Measurements from ENCODE around the gene REEP1.
"Not testable (repeated sequence)": the region's sequence is repeated elsewhere in the genome, so short reads cannot be mapped to it uniquely, and the experiment has no call there.

Gene REEP1

DNA sequence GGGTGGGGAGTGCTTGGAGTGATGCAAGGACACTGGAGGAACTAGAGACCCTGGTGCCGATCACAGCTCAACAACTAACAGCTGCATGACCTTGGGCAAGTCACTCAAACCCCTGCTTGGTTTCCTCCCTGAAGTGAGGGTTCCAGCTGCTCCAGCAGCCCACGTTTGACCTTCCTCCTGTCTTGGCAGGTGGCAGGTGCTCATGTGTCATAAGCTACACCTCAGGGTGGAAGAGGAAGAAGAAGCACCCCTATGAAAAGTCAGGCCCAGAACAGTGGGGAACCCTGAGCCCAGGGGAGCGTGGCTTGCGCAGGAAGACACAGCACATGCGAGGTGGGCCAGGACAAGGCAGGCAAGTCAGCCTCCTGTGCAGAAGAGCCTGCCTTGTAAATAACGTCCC, 95.8 kb downstream of the REEP1 start:
- DNase-seq = no peak

DNA sequence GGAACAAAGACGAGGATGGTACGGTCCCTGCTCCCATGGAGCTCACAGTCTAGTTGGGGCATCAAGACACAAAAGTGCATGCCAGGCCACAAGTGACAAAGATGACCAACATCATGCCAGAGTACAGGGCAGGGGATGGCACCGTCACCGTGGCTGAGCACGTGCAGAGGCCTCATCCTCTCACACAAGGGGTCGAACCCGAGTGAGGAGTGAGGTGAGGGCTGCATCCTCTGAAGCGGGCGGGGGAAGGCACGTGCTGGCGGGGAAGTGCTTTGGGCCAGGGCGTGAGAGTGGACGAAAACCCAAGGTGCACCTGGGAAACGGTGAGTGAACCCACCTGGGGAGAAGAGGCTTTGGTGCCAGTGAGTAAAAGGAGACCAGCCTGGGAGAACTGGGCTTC, 97.2 kb downstream of the REEP1 start:
- no peak for DNase-seq

DNA sequence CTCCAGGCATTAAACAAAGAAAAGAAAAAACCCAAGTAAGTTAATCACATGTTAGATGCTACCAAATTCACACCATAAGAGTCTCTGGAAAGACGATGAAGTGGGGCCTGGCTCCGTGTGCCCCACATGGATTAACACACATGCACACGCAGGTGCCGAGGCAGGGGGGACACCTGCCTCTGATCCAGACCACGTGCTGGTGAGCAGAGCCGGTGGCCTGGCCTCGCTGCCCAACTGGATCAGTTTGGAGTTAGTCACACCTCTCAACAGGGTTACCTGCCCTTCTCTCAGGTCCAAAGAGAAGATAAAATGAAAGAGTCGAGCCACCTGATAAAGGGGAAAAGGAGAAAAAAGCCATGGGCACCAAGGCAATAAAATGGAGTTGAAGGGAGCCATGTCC, 97.7 kb downstream of the REEP1 start:
- DNase-seq = no peak

DNA sequence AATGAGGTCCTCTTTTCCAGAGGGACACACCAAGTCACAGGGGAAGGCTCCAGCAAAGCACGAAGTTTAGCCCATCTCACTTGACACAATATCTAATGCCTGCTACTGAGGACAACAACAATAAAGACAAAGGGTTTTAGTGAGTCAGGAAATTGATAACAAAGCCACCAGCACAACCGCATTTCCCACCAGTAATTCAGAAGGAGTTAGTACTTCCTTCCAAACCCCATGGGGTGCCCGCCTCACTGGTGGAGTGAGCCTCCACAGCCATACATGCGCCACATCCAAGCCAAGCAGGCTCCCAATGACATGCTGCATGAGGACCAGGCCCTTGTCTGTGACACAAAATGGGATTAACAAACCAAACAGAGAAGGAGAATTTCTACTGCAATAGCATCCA, 98.1 kb downstream of the REEP1 start:
- no peak for DNase-seq

DNA sequence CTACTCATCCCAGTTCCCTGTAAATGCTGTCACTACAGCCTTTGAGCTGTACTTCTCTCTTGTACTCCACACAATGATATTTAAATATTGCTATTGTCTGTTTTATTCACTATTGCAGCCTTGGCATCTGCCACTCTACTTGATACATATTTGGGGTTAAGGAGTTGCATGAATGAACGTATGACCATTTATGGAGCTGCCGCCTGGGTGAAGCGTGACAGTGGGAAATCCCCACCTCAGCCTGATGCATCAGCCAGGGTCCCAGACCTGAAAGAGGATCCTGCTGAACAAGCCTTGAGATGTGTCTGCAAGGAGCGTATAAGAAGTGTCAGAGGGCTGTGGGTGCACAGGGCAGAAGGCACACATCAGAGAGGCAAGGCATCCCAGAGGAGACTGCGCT, 99.1 kb downstream of the REEP1 start:
- peak; percentile 27 for DNase-seq

DNA sequence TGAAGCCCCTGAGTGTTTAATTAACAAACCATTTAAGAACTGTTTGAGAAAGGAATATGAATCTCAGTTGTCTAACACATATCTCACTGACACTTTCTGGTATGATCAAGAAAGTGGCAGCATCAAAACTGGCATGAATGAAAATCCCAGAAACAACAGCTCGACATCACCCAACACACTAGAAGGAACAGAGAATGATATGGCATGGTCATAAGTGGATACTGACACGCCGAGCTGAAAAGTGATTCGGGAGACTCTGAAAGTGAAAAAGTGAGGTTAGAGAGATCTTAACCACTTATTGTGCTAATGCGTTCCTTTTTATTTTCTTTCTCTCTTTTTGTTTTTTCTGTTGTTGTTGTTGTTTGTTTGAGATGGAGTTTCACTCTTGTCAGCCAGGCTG, 100.3 kb downstream of the REEP1 start:
- DNase-seq = no peak

DNA sequence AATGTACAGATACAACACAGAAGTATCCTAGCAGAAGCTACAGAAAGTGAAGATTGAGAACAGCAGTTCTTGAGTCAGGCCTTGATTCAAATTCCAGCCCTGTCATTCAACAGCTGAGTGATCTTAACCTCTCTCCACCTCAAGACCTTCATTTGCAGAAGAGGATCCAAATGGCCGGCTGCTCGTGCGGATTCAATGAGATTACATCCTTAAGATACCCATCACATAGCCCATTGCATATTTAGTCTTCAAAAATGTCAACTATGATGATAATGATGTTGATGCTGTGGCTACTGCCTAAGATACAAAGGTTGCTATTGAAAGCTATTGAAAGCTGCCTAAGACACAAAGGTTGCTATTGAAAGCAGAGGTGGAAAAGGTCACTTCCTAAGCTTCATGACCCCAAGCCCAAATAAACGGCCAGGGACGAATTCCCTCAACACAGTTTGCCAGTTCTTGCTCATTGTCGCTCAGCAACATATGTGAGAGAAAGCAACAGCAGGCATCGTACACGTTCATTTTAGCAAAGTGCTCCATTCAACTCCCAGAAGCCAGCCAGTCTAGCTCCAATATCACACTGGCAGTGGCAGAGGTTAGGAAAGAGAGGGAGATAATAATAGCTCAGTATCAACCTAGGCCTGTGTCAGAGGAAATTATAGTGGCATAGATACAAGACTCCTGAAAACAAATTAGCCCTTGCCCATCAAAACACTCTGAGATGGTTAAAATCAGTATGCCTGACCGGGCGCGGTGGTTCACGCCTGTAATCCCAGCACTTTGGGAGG, 102.0 kb downstream of the REEP1 start:
- no peak for DNase-seq

DNA sequence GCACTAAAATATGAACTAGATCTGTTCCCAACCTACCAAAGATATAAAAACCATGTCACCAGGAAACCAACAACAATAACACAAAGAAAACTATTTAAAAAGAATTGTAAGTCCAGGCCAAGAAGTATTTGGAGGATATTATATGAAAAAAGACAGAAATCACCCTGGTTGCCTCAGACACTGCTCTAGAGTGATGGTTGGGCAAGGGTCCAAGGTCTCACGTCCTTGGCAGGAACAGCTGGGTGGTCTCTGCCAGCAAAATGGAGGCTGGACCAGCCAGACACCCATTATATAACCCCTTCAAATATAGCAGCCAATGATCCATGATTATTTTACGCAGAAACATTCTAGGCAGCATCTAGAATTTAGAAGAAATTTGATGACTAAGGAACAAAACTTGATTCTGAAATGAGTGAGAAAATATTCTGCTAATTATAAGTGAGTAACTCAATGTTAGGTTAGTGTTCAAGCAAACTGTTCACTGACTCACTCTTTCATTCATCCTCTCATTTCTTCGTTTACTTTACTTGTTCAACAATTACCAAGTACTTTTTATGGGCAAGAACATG, 102.8 kb downstream of the REEP1 start:
- no peak for DNase-seq

DNA sequence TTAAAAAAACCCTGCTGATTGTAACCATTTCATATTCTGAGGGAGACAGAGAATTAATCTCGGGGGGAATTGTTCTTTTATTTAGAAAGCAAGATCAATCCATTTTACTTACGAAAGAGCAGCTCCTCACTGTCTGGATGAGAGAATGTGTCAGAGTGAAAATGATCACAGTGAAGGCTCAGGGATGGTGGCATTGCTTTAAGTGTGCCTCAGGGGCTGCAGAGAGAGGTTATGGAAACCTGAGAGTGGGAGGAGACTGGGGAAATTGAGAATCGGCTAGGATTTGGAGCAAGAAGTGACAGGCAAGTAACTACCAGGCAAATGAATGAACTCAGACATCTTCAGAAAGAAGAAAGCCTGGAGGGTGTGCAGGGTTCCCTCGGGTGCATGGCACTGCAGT, 104.0 kb downstream of the REEP1 start:
- DNase-seq = no peak

DNA sequence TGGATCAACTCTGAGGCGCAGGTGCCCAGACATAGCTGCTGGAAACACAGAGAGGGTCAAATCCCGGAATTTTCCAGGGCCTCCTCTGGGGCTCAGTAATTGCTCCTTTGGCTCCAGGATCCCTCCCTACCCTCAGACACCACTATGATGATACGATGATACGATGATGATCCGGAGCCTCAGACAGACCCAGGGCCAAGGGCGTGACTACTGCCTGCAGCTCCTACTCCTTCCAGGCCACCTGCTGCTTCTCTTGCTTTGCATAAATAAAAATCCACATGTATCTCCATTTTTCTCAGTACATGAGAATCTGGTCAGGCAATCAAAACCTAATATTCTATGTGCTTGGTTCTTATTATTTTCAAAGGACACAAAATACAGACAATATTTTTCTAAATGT, 104.5 kb downstream of the REEP1 start:
- no peak for DNase-seq

DNA sequence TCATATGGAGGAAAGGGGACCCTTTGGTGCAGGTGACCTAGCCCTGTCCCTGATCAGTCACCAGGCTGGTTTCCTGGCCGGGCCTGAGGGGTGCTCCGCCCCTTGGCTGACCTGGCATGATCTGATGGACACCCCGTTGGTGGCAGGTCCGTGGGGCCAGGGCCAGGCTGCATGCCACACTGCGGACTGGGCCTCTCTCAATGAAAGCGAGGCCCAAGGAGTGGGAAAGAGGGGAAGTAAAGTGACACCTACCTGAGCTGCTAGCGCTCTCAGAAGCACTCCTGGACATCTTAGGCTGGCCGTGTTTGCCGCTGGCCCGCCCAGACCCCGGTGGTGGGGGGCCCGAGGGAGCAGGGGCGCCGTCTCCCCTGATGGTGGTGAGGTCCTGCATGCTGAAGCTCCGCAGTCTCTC, 105.0 kb downstream of the REEP1 start:
- DNase-seq = no peak

DNA sequence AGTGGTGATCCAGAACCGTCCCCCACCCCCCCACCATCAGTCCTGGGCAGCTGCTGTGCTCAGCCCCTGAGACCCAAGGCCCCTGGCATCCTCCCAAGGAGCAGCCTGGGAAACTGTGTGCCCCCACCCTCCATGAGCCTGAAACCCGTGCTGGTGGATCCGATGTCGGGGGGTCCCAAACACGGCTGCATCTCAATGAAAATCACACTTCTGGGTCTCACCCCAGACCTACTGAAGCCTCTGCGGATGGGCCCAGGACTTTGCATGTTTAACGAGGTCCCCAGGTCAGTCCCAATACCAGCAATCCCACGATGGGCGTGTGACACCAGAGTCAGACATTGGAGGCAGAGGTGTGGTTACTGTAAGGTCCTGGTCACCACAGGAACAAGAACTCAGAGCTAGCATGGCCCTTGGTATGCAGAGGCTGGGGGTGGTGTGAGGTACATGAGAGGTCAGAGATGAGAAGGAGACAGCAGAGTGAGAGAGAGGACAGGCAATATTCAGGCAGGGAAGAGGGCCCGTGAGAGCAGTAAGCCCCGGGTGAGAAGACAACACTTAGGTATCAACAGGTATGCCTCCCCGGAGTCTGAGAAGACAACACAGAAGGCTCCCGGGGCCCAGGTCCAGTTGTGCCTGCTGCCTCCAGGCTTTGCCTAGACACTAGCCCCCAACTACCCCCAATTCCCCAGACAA, 105.6 kb downstream of the REEP1 start:
- DNase-seq = no peak

DNA sequence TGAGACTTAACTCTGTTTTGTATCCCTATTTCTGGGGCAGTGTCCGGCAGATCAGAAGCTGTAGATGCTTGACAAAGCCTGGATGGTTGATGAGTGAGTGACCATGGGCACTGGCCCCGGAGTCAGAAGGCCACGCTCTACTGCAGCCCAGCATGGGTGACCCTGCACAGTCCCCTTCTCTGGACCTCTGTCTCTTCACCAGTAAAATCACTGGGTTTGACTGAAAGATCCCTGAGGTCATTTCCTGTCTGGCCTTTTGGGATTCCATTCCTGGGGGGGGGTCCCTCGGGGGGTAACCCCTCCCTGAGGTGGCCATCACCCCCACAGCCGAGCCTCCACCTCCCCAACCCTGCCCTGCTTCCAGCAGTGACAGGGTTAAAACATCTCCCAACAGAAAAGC, 106.5 kb downstream of the REEP1 start:
- DNase-seq = no peak

DNA sequence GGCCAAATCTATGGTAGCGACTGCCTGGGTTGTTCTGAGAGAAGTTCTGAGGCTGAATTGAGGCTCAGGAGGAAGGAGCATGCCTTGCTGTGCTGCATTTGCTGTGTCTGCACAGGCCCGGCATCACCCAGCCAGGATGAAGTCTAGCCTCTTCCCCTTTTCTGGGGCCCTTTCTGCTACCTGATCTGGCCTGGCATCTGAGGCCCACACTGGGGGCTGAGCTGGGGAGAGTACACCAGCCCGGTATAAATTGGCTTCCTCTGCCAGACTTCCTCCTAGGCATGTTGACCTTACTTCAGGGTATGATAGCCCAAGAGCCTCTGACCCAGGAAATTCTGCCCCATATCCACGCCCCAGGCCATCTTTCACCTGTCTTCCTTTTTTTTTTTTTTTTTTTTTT, 108.2 kb downstream of the REEP1 start:
- DNase-seq = no peak

DNA sequence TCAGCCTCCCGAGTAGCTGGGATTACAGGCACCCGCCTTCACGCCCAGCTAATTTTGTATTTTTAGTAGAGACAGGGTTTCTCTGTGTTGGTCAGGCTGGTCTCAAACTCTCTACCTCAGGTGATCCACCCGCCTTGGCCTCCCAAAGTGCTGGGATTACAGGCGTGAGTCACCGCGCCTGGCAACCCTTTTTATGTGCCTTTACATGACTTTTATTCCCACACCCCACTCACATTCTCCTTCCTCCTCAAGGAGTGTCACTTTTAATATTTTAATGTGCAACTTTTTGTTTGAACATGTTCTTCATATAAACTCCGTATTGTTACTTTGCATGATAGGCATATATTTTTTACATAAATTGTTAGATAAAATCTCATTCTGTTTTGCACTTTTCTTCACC, 108.9 kb downstream of the REEP1 start:
- DNase-seq = not testable (repeated sequence)

DNA sequence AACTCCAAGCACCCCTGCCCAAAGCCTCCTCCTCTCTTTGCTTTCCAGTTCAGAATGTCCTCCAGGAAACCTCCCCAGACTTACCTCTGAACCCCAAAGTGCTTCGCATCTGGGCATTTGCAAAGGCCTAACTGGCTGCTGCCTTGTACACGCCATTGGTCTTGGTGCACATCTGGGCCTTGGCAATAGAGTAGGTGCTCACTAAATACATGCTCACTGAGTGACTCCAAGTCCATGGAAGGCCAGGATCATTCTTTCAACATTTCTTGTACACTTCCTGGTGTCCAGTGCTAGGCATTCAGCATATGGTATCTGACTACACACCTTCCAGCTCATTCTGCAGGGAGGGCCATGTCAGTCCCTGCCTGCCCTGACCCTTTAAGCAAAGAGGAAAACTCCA, 109.7 kb downstream of the REEP1 start:
- DNase-seq = no peak

DNA sequence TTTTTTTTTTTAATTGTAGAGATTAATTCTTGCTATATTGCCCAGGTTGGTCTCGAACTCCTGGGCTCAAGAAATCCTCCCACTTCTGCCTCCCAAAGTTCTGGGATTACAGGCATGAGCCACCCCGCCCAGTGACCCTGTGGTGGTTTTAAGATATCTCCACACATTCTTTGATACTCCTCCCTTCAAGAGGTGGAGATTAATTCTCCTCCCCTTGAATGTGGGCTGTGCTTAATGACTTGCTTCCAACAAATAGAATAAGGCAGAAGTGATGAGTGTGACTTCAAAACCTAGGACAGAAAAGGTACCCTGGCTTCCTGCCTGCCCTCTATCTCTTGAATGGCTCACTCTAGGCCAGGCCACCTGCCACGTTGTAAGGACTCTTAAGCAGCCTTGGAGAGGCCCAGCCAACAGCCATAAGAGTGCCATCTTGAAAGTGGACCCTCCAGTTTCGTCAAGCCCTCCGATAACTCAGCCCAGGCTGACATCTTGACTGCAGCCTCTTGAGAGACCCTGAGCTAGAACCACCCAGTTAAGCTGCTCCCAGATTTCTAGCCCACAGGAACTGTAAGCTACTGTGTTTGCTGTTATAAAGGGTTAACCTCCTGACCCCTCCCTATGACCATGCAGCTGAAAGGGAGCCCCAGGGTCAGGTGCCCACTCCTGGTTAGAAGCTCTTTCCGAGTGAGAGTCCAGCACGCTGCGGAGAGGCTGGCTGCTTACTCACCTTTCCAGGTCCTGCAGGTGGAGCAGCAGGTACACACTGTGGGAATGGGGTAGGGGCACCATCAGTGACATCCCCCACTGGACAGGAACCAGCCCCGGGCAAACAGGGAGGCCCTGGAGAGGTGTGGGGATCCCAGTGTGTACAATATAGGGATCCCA, 110.5 kb downstream of the REEP1 start:
- DNase-seq = no peak

DNA sequence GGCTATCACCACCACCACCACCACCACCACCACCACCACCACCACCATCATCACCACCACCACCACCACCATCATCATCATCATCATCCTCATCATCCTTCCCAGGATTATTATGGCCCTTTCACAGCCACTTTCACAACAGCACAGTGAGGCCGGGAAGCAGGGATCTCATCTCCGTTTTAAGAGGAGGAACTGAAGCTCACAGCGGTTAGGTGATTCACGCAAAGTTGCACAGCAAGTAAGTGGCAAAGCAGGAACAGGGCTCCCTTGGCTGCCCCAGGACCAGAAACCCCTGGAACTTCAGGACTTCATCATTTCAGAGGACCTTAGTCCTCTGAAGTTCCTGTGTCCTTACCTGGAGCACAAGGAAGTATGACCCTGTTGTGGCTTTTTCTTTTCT, 111.4 kb downstream of the REEP1 start:
- DNase-seq = no peak

DNA sequence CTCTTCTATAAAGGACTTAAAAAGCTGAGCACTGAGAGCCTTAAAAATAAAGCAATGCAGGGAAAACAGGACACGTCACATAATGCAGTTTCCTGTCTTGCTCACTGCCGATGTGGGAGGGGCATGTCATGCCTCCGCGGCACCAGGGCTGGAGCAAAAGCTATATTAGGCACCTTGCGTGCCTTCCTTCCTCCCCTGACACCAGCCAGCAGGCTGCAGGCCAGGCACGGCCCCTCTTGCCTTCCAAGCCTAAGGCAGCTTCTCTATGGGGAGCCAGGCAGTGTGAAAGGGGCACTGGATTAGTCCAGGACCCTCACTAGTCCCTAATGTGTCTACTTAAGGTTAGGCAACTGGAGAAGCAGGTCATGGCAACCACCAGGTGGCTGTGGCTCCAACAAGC, 111.8 kb downstream of the REEP1 start:
- peak; percentile 42 for DNase-seq

DNA sequence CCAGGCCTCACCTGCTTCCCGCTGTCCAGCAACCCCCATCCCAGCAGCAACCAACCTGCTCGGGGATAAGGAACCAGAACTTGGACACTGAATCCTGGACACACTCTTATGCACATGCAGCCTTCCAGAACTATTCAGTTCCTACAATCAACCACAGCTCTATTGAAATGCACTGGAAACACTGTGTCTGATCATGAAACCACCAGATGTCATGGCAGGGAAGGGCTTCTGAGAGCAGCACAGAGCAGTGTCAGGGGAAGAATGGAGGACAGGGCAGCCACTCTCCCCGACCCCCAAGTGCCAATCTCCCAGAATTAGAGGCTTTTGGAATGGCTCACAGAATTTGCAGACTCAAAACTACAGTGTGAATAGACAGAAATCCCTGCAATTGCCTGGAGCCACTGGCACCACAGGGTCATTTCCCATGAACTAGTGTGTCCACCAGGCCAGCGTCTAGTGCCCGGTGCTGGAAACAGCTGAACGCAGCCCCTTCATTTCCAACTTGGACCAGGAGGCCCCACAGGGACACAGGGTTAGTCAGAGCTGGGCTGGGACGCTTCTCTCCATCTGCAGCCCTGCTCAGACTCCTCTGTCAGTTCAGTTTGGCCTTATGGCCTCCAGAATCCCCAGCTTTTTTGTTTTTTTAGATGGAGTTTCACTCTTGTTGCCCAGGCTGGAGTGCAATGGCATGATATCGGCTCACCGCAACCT, 112.6 kb downstream of the REEP1 start:
- no peak for DNase-seq

DNA sequence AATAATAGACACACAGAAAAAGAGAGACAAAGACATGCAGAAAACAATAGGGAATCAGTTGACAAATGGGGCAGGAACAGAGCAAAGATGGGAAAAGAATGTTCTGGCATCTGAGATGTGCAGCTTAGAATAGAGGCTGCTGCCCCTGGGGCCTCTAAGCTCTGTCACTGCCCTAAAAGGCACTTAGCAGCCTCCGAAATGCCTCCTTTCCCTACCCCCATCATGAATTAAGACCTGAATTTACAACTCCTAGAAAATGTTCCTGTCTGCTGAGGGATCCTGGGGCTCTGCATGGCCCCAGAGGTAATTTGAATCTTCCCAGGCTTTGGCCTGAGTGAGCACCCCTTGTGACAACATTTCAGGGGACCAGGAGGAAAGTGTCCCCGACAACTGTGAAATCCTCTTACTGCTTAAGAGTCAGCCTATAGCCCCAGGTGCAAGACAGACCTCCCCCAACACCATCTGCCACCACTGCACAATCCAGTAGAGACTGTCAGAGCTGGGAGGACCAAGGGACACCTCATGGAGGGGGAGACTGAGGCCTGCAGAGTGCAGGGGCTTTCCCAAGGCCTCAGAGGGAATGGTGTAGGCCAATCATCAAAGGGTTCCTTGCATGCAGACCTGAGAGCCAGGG, 113.4 kb downstream of the REEP1 start:
- no peak for DNase-seq
